Right cardiac atrium (tissue), 5 donors: ENCODE results near the gene GNA12. TPM values are rescaled to one million over a fixed set of nuclear protein-coding genes. Genes with fewer than 3 reads are reported as not detected.

Source experiments
- polyA plus RNA-seq: library from polyadenylated mRNA; stranded (reverse); fragments of 200-250 nt; gene quantifications from one replicate; pipeline ENCODE4 v1.2.3, GENCODE V29; 2013
- total RNA-seq, 4 donors: library from RNA; stranded (reverse); fragmentation: NEBNext Ultra II Directional; extraction: Animal tissue kit (Norgen Biotek cat#: 25700); gene quantifications; one replicate each; pipeline ENCODE4 v1.2.1, GENCODE V29; 2021
- donor health status: healthy with polysubstance abuse.
- donor health status: DM: no; HTN: yes; CAD: no.
- donor health status: DM: no; HTN: no; CAD: no.
- donor health status: DM: no; HTN: yes; CAD: no; lungs with severe emphysema.
- donor health status: DM: yes; HTN: yes; CAD: no.

The GNA12 gene
- total and polyA plus RNA-seq, 5 donors: 32.8 to 68.1 (median 62.8) TPM

Other genes with a start within 250 kb of the GNA12 start
- 10 to 100 TPM; 12.4 to 25.0 (median 17.0) TPM for gene TTYH3, start 212.3 kb downstream of the GNA12 start, total RNA-seq
- gene TTYH3, start 212.3 kb downstream of the GNA12 start, polyA plus RNA-seq: 8.1 TPM
- gene AMZ1, start 156.1 kb downstream of the GNA12 start, total RNA-seq: 1 to 10 TPM in 1 of 4 donors, under 1 TPM in 3; 0.45 to 1.0 (median 0.91) TPM
- 0.36 TPM for gene AMZ1, start 156.1 kb downstream of the GNA12 start, polyA plus RNA-seq
- gene CARD11, start 199.6 kb upstream of the GNA12 start, total RNA-seq: under 1 TPM; 0.22 to 0.96 (median 0.58) TPM
- 0.16 TPM for gene CARD11, start 199.6 kb upstream of the GNA12 start, polyA plus RNA-seq